ENCODE results near the gene RAB6B. TPM values are rescaled to one million over a fixed set of nuclear protein-coding genes. Genes with fewer than 3 reads are reported as not detected.

RAB6B gene
- total and polyA plus RNA-seq, 2 experiments from 2014 or later = 1.2 to 3.9 TPM

DNA sequence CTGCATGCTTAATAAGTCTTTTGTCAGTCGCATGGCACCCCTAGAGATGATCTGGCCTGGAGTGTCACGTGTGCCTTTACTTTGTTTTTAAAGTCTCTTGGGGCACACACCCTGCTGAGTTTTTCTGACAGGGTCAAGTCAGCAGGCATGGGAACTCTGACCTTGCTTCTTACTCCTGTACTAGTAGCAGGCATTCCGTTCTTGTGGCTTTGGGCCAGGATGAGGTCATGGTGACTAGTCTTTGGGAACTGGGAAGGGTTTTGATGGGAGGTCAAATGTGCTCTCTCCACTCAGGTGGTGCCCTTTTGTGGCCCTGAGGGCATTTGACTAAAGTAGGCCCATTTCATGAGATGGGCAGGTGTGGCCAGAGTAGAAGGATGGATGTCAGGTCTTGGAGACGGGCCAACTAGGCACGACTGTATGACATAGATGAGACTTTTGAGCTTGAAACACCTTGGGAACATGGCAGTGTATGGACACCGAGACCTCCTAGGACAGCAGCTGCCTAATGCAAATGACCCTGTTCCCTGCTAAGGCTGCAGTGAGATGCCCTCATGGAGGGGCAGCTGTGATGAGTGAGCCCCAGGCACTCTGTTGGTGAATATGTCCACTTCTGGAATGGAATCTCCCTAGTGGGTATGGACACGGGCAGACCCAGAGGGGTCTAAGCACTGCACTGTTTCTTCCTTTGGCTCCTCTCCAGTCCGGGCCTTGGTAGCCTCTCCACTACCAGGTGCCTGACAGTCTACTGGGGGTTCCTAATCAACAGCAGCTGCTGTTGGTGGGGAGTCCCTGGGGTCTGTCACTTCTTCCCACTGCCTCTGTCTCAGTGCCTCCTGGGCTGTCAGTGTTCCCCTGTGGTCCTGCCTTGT, 73.7 kb downstream of the RAB6B start (continued):
- TF ChIP-seq ZNF462 (CRISPR knock-in tag; IDR thresholded peaks at IDR 0.05) (no peak; the same call in 1 of the 2 replicates), EZH2 (IDR thresholded peaks at IDR 0.05; ENCODE audit: low read depth, unreplicated experiment) (no peak), ETS1 (IDR thresholded peaks at IDR 0.05) (no peak), ZNF114 (CRISPR knock-in tag; IDR thresholded peaks at IDR 0.05) (no peak), STAT1 (IDR thresholded peaks at IDR 0.05; ENCODE audit: unreplicated experiment) (no peak), NANOG (IDR thresholded peaks at IDR 0.05; ENCODE audit: borderline replicate concordance) (no peak), POLR2AphosphoS5 (IDR thresholded peaks at IDR 0.05; ENCODE audit: low read depth) (0 out of 2 replicates have a peak, but pooled peaks have one; percentile 22)
